CD14-positive monocyte (primary cell): Measurements from ENCODE around the gene CDH6. TPM values are rescaled to one million over a fixed set of nuclear protein-coding genes. Genes with fewer than 3 reads are reported as not detected.

Experiments used
- DNase-seq, 3 donors: peaks; one replicate each; pipeline ENCODE4 v3.0.0-alpha.2; 2011 to 2022
- H2AFZ ChIP-seq: 2 replicates; pipeline ENCODE4 v1.6.0; 2012; ENCODE audit warnings: mild to moderate bottlenecking, low read depth, low read length, inconsistent platforms; ENCODE audit not compliant: insufficient read depth, poor library complexity, severe bottlenecking
- H3K27ac ChIP-seq, 2 donors: 1 replicate in 1 of 2; 2 replicates in 1 of 2; pipeline ENCODE4 v1.5.1; 2012 to 2013; ENCODE audit warnings: low read length in 2 of 2, control low read depth in 1 of 2, inconsistent platforms in 1 of 2, low read depth in 1 of 2, mild to moderate bottlenecking in 1 of 2
- H3K27me3 ChIP-seq, 2 donors: one replicate each; pipeline versions ENCODE4 v1.6.0 to v1.6.1; 2011 to 2013; ENCODE audit warnings: low read length in 2 of 2; ENCODE audit not compliant: control insufficient read depth in 2 of 2, insufficient read depth in 2 of 2
- H3K36me3 ChIP-seq, 2 donors: replicated peaks in 1 of 2; 1 replicate in 1 of 2; 2 replicates in 1 of 2; pipeline versions ENCODE4 v1.5.1 to v1.6.1; 2012 to 2013; ENCODE audit warnings: low read length in 2 of 2, control low read depth in 1 of 2, inconsistent platforms in 1 of 2, mild to moderate bottlenecking in 1 of 2; ENCODE audit not compliant: insufficient read depth in 2 of 2, control insufficient read depth in 1 of 2
- H3K4me1 ChIP-seq, 2 donors: 1 replicate in 1 of 2; 2 replicates in 1 of 2; pipeline versions ENCODE4 v1.5.1 to v1.6.1; 2012 to 2013; ENCODE audit warnings: low read length in 2 of 2, control low read depth in 1 of 2, inconsistent platforms in 1 of 2, mild to moderate bottlenecking in 1 of 2, moderate library complexity in 1 of 2; ENCODE audit not compliant: insufficient read depth in 2 of 2, control insufficient read depth in 1 of 2
- H3K4me2 ChIP-seq: replicated peaks from 2 replicates; pipeline ENCODE3; 2012; ENCODE audit warnings: low read length, moderate library complexity, mild to moderate bottlenecking; ENCODE audit not compliant: poor library complexity, severe bottlenecking; ENCODE audit errors: extremely low read depth
- H3K4me3 ChIP-seq, 3 experiments: fragments of 200-600 bp in 1 of 3; sonication (generic) in 1 of 3; replicated peaks in 1 of 3; 1 replicate in 2 of 3; 2 replicates in 1 of 3; pipeline ENCODE4 v1.5.1; 2011 to 2013; ENCODE audit warnings: low read length in 3 of 3, mild to moderate bottlenecking in 3 of 3, control low read depth in 2 of 3, low read depth in 2 of 3, inconsistent platforms in 1 of 3, moderate library complexity in 1 of 3
- H3K79me2 ChIP-seq: 2 replicates; pipeline ENCODE4 v1.6.0; 2012; ENCODE audit warnings: mild to moderate bottlenecking, control low read depth, inconsistent platforms, low read length, moderate library complexity; ENCODE audit not compliant: insufficient read depth
- H3K9ac ChIP-seq: 2 replicates; pipeline ENCODE4 v1.6.0; 2017; ENCODE audit warnings: low read length, mild to moderate bottlenecking; ENCODE audit not compliant: insufficient read depth, poor library complexity, severe bottlenecking
- H3K9me3 ChIP-seq, 2 donors: replicated peaks in 1 of 2; 1 replicate in 1 of 2; 2 replicates in 1 of 2; pipeline versions ENCODE4 v1.5.1 to v1.6.1; 2012 to 2013; ENCODE audit warnings: low read length in 2 of 2, control low read depth in 1 of 2; ENCODE audit not compliant: control insufficient read depth in 1 of 2, insufficient read depth in 1 of 2
- H4K20me1 ChIP-seq: 2 replicates; pipeline ENCODE4 v1.6.0; 2012; ENCODE audit warnings: mild to moderate bottlenecking, low read length, control low read depth, moderate library complexity; ENCODE audit not compliant: insufficient read depth
- H3K27ac Mint-ChIP-seq, 7 donors: one replicate each; pipeline ENCODE4 v1.8.0; 2020; ENCODE audit warnings: mild to moderate bottlenecking in 7 of 7, mixed read lengths in 7 of 7, moderate library complexity in 6 of 7, inconsistent platforms in 2 of 7
- H3K27me3 Mint-ChIP-seq, 3 donors: one replicate each; pipeline ENCODE4 v1.8.0; 2021 to 2022; ENCODE audit warnings: low read depth in 3 of 3, mild to moderate bottlenecking in 3 of 3, mixed read lengths in 3 of 3, moderate library complexity in 3 of 3, inconsistent platforms in 1 of 3
- H3K36me3 Mint-ChIP-seq, 2 donors: one replicate each; pipeline ENCODE4 v1.8.0; 2020; ENCODE audit warnings: mixed read lengths in 2 of 2, inconsistent platforms in 1 of 2, mild to moderate bottlenecking in 1 of 2
- H3K4me1 Mint-ChIP-seq: one replicate; pipeline ENCODE4 v1.8.0; 2020; ENCODE audit warnings: mild to moderate bottlenecking, mixed read lengths
- H3K4me3 Mint-ChIP-seq, 2 donors: one replicate each; pipeline ENCODE4 v1.8.0; 2020; ENCODE audit warnings: mild to moderate bottlenecking in 2 of 2, mixed read lengths in 2 of 2, moderate library complexity in 1 of 2
- H3K9me3 Mint-ChIP-seq, 7 donors: one replicate each; pipeline ENCODE4 v1.8.0; 2020 to 2022; ENCODE audit warnings: mixed read lengths in 7 of 7, mild to moderate bottlenecking in 6 of 7, moderate library complexity in 6 of 7, inconsistent platforms in 2 of 7
- CTCF ChIP-seq: fragments of 200-600 bp; IDR thresholded peaks from one replicate; pipeline ENCODE4 v1.8.0; 2022; ENCODE audit warnings: antibody characterized with exemption, mild to moderate bottlenecking
- WGBS: methylation state at CpG from one replicate; pipeline ENCODE4 v1.1.5; 2013; ENCODE audit warnings: missing lambda C conversion rate; ENCODE audit not compliant: insufficient coverage; 5-methylcytosine and 5-hydroxymethylcytosine counted together
- intact Hi-C, 2 donors: fragments of 100-400 bp; cut with micrococcal nuclease; formaldehyde crosslinking; loops; one replicate each; pipeline versions ENCODE4 v1.15.0 to v1.15.1; 2023
- polyA plus RNA-seq, 3 donors: library from polyadenylated mRNA; depleted of rRNA in 1 of 3; unstranded in 2 of 3; stranded (reverse) in 1 of 3; fragments of 300-500 nt in 2 of 3; fragments of >200 nt in 1 of 3; fragmentation: Illumina TruSeq in 2 of 3; gene quantifications; 1 replicate in 2 of 3; 2 replicates in 1 of 3; pipeline ENCODE4 v1.2.3, GENCODE V29; 2012 to 2021

CDH6 gene
- polyA plus RNA-seq, 3 donors = not detected

- peaks cover 2 to 10% (median 4%) of the 10 kb centered on the region in 3 donors for H3K27me3 Mint-ChIP-seq
- Histone ChIP-seq H3K27ac (no peak overlapping the region), H2AFZ (no peak overlapping the region), H3K4me2 (no peak overlapping the region), H3K79me2 (no peaks in the 10 kb centered on the region), H4K20me1 (no peaks in the 10 kb centered on the region), H3K9ac (no peak overlapping the region), H3K4me3 (no peak overlapping the region), H3K9me3 (no peaks in the 10 kb centered on the region), H3K4me1 (no peaks in the 10 kb centered on the region), H3K27me3 (no peaks in the 10 kb centered on the region), H3K36me3 (no peaks in the 10 kb centered on the region)
- peak in 1 of 3 donors; percentile 16 for DNase-seq
- no peaks in the 10 kb centered on the region for H3K4me1 Mint-ChIP-seq
- intact Hi-C loops = no loop called here
- WGBS = 72% methylated on average over 2 of the region's 3 CpGs
- no peaks in the 10 kb centered on the region for H3K36me3 Mint-ChIP-seq
- peaks cover 0 to 15% (median 7%) of the 10 kb centered on the region in 7 donors for H3K9me3 Mint-ChIP-seq
- TF ChIP-seq CTCF = no peak
- no peak overlapping the region for H3K4me3 Mint-ChIP-seq
- H3K27ac Mint-ChIP-seq = no peak overlapping the region
These were observed 153.5 kb downstream of the CDH6 start for GRCh38 chr5:31346896-31347551.

- H3K9me3 ChIP-seq = peaks cover 0 to 4% of the 10 kb centered on the region in 2 donors
- DNase-seq = no peak
- H4K20me1 ChIP-seq = no peaks in the 10 kb centered on the region
- H3K27me3 Mint-ChIP-seq = peaks cover 2 to 10% (median 4%) of the 10 kb centered on the region in 3 donors
- no peaks in the 10 kb centered on the region for H3K4me1 Mint-ChIP-seq
- no peak overlapping the region for H3K27ac ChIP-seq
- H2AFZ ChIP-seq = no peak overlapping the region
- H3K9ac ChIP-seq = no peak overlapping the region
- no peaks in the 10 kb centered on the region for H3K27me3 ChIP-seq
- H3K4me2 ChIP-seq = no peak overlapping the region
- H3K79me2 ChIP-seq = no peaks in the 10 kb centered on the region
- H3K36me3 Mint-ChIP-seq = no peaks in the 10 kb centered on the region
- no peaks in the 10 kb centered on the region for H3K4me1 ChIP-seq
- no peak overlapping the region for H3K4me3 ChIP-seq
- H3K4me3 Mint-ChIP-seq = no peak overlapping the region
- no peak overlapping the region for H3K27ac Mint-ChIP-seq
- no peak for TF ChIP-seq CTCF
- intact Hi-C loops = no loop called here
- H3K9me3 Mint-ChIP-seq = peaks cover 0 to 17% (median 9%) of the 10 kb centered on the region in 7 donors
- no peaks in the 10 kb centered on the region for H3K36me3 ChIP-seq
These were observed 154.0 kb downstream of the CDH6 start for GRCh38 chr5:31347552-31347905.
